Stimulated activated CD8-positive, alpha-beta memory T cell treated with anti-CD3 and anti-CD28 coated beads, Interleukin-12 subunit alpha, Interleukin-12 subunit beta, amount 100 ng/mL, for 24 hours (primary cell): ENCODE measurements around the gene GANC.

Experiments used
- DNase-seq: peaks from one replicate; pipeline ENCODE4 v3.0.0-alpha.2; 2020; ENCODE audit errors: extremely low read depth

GANC gene

GRCh38 chr15:42344763-42345162, 71.8 kb downstream of the GANC start:
- no peak for DNase-seq

- DNase-seq, result no peak
These were observed 72.5 kb downstream of the GANC start for GRCh38 chr15:42345504-42345903.

GRCh38 chr15:42348083-42348482, 75.1 kb downstream of the GANC start:
- no peak for DNase-seq

GRCh38 chr15:42349186-42349585, 76.2 kb downstream of the GANC start:
- DNase-seq, result no peak

GRCh38 chr15:42352401-42352800, 79.4 kb downstream of the GANC start:
- no peak for DNase-seq

- no peak for DNase-seq
These were observed 80.1 kb downstream of the GANC start for GRCh38 chr15:42353061-42353460.

GRCh38 chr15:42354824-42355223, 81.8 kb downstream of the GANC start:
- no peak for DNase-seq

GRCh38 chr15:42355291-42355690, 82.3 kb downstream of the GANC start:
- no peak for DNase-seq

GRCh38 chr15:42356851-42357250, 83.8 kb downstream of the GANC start:
- no peak for DNase-seq

GRCh38 chr15:42358141-42358540, 85.1 kb downstream of the GANC start:
- DNase-seq, result no peak

- DNase-seq, result no peak
These were observed 86.2 kb downstream of the GANC start, which contains the start of gene CAPN3 for GRCh38 chr15:42359249-42359648. TSS of gene CAPN3 (plus strand) at chr15:42359501. CDS start at chr15:42359806, 305 bp downstream.

- DNase-seq, result no peak
These were observed 87.0 kb downstream of the GANC start for GRCh38 chr15:42359985-42360384.

- no peak for DNase-seq
These were observed 87.6 kb downstream of the GANC start for GRCh38 chr15:42360535-42361112.

GRCh38 chr15:42363487-42363886, 90.5 kb downstream of the GANC start:
- no peak for DNase-seq

GRCh38 chr15:42363942-42364341, 90.9 kb downstream of the GANC start:
- no peak for DNase-seq

- DNase-seq, result no peak
These were observed 91.5 kb downstream of the GANC start for GRCh38 chr15:42364529-42364928.

- DNase-seq, result no peak
These were observed 93.0 kb downstream of the GANC start for GRCh38 chr15:42365921-42366550.

- DNase-seq, result no peak
These were observed 94.0 kb downstream of the GANC start for GRCh38 chr15:42367041-42367440.

- no peak for DNase-seq
These were observed 95.1 kb downstream of the GANC start for GRCh38 chr15:42368096-42368495.

- DNase-seq, result no peak
These were observed 98.1 kb downstream of the GANC start for GRCh38 chr15:42371096-42371495.

- DNase-seq, result no peak
These were observed 100.3 kb downstream of the GANC start for GRCh38 chr15:42373274-42373673.

- DNase-seq, result no peak
These were observed 100.9 kb downstream of the GANC start for GRCh38 chr15:42373936-42374335.

- no peak for DNase-seq
These were observed 101.8 kb downstream of the GANC start for GRCh38 chr15:42374810-42375209.

- DNase-seq, result no peak
These were observed 102.3 kb downstream of the GANC start for GRCh38 chr15:42375252-42375651.
